KOPT-K1 (cell line): ENCODE results near the gene MTFR1L.
"Not testable (repeated sequence)": the region's sequence is repeated elsewhere in the genome, so short reads cannot be mapped to it uniquely, and the experiment has no call there.

Source experiments
- H3K27ac ChIP-seq: fragments of 200-600 bp; sonication (generic); 2 replicates; pipeline ENCODE4 v1.5.1; 2016; ENCODE audit warnings: antibody characterized with exemption, mild to moderate bottlenecking, low read depth, low read length; ENCODE audit not compliant: poor library complexity, severe bottlenecking
- H3K36me3 ChIP-seq: fragments of 200-600 bp; sonication (generic); 2 replicates; pipeline ENCODE4 v1.5.1; 2017; ENCODE audit warnings: antibody characterized with exemption, mild to moderate bottlenecking, low read length, moderate library complexity; ENCODE audit not compliant: insufficient read depth
- H3K9me3 ChIP-seq: fragments of 200-600 bp; sonication (generic); 2 replicates; pipeline ENCODE4 v1.5.1; 2017; ENCODE audit warnings: antibody characterized with exemption, low read length, mild to moderate bottlenecking; ENCODE audit not compliant: insufficient read depth, poor library complexity, severe bottlenecking

The MTFR1L gene

GRCh38 chr1:25825605-25826004 is 5.9 kb downstream of the MTFR1L start:
- H3K27ac ChIP-seq: no peak overlapping the region
- H3K36me3 ChIP-seq: peaks cover 50% of the 10 kb centered on the region

GRCh38 chr1:25826571-25826970 is 6.8 kb downstream of the MTFR1L start:
- no peak overlapping the region for H3K27ac ChIP-seq
- no peaks in the 10 kb centered on the region for H3K9me3 ChIP-seq
- peaks cover 60% of the 10 kb centered on the region for H3K36me3 ChIP-seq

More at GRCh38 chr1:25825605-25826004, 5.9 kb downstream of the MTFR1L start:
- H3K9me3 ChIP-seq: no peaks in the 10 kb centered on the region

- no peaks in the 10 kb centered on the region for H3K9me3 ChIP-seq
- no peak overlapping the region for H3K27ac ChIP-seq
- peaks cover 79% of the 10 kb centered on the region for H3K36me3 ChIP-seq
Observed at GRCh38 chr1:25828491-25828890, 8.7 kb downstream of the MTFR1L start.

GRCh38 chr1:25829046-25829445 is 9.3 kb downstream of the MTFR1L start:
- Histone ChIP-seq H3K9me3 (no peaks in the 10 kb centered on the region), H3K36me3 (peaks cover 85% of the 10 kb centered on the region), H3K27ac (no peak overlapping the region)

GRCh38 chr1:25831569-25832196 is 11.9 kb downstream of the MTFR1L start:
- peaks cover 100% of the 10 kb centered on the region for H3K36me3 ChIP-seq
- no peak overlapping the region for H3K27ac ChIP-seq
- H3K9me3 ChIP-seq: no peaks in the 10 kb centered on the region

GRCh38 chr1:25832336-25833037 is 12.7 kb downstream of the MTFR1L start:
- H3K36me3 ChIP-seq: peaks cover 95% of the 10 kb centered on the region

GRCh38 chr1:25833158-25833557 is 13.4 kb downstream of the MTFR1L start:
- Histone ChIP-seq H3K27ac (no peak overlapping the region), H3K36me3 (peaks cover 89% of the 10 kb centered on the region), H3K9me3 (no peaks in the 10 kb centered on the region)

More at GRCh38 chr1:25832336-25833037, 12.7 kb downstream of the MTFR1L start:
- Histone ChIP-seq H3K27ac (no peak overlapping the region), H3K9me3 (no peaks in the 10 kb centered on the region)

- Histone ChIP-seq H3K27ac (no peak overlapping the region), H3K9me3 (peaks cover 4% of the 10 kb centered on the region), H3K36me3 (peaks cover 71% of the 10 kb centered on the region)
Observed at GRCh38 chr1:25834894-25835293, 15.1 kb downstream of the MTFR1L start.

GRCh38 chr1:25836695-25837094 is 16.9 kb downstream of the MTFR1L start:
- H3K9me3 ChIP-seq: peaks cover 12% of the 10 kb centered on the region
- no peak overlapping the region for H3K27ac ChIP-seq
- H3K36me3 ChIP-seq: peaks cover 53% of the 10 kb centered on the region

GRCh38 chr1:25837262-25837875 is 17.6 kb downstream of the MTFR1L start:
- Histone ChIP-seq H3K36me3 (peaks cover 46% of the 10 kb centered on the region), H3K27ac (no peak overlapping the region), H3K9me3 (peaks cover 12% of the 10 kb centered on the region)

- peaks cover 22% of the 10 kb centered on the region for H3K36me3 ChIP-seq
- H3K9me3 ChIP-seq: peaks cover 12% of the 10 kb centered on the region
- H3K27ac ChIP-seq: not testable (repeated sequence)
Observed at GRCh38 chr1:25839808-25840207, 20.1 kb downstream of the MTFR1L start.

GRCh38 chr1:25843483-25843882 is 23.7 kb downstream of the MTFR1L start:
- H3K27ac ChIP-seq: no peak overlapping the region

GRCh38 chr1:25844536-25845337 is 25.0 kb downstream of the MTFR1L start:
- Histone ChIP-seq H3K36me3 (no peaks in the 10 kb centered on the region), H3K27ac (no peak overlapping the region), H3K9me3 (peaks cover 10% of the 10 kb centered on the region)

More at GRCh38 chr1:25843483-25843882, 23.7 kb downstream of the MTFR1L start:
- Histone ChIP-seq H3K9me3 (peaks cover 12% of the 10 kb centered on the region), H3K36me3 (no peaks in the 10 kb centered on the region)

- peaks cover under 1% of the 10 kb centered on the region for H3K9me3 ChIP-seq
- no peaks in the 10 kb centered on the region for H3K36me3 ChIP-seq
- H3K27ac ChIP-seq: no peak overlapping the region
Observed at GRCh38 chr1:25845664-25846063, 25.9 kb downstream of the MTFR1L start.

- H3K36me3 ChIP-seq: no peaks in the 10 kb centered on the region
- H3K9me3 ChIP-seq: no peaks in the 10 kb centered on the region
- H3K27ac ChIP-seq: no peak overlapping the region
Observed at GRCh38 chr1:25847929-25848328, 28.2 kb downstream of the MTFR1L start.
